DOHH2 (cell line): ENCODE data around the gene ESAM.

Experiments
- H3F3A ChIP-seq: fragments of 200-600 bp; sonication (generic), shearing (Covaris generic); 2 replicates; pipeline ENCODE4 v1.6.0; 2016; ENCODE audit warnings: antibody characterized with exemption, mild to moderate bottlenecking; ENCODE audit not compliant: control insufficient read depth, insufficient read depth
- H3K27ac ChIP-seq: fragments of 200-600 bp; sonication (generic); 2 replicates; pipeline ENCODE4 v1.5.1; 2014; ENCODE audit warnings: low read depth, mild to moderate bottlenecking, low read length, moderate library complexity
- H3K27me3 ChIP-seq: fragments of 200-600 bp; sonication (generic); 2 replicates; pipeline ENCODE4 v1.6.1; 2014; ENCODE audit warnings: mild to moderate bottlenecking, low read length, mixed read lengths; ENCODE audit not compliant: control insufficient read depth
- H3K36me3 ChIP-seq: fragments of 200-600 bp; sonication (generic); 2 replicates; pipeline ENCODE4 v1.6.1; 2014; ENCODE audit warnings: mild to moderate bottlenecking, low read length, moderate library complexity, mixed read lengths; ENCODE audit not compliant: control insufficient read depth
- H3K4me1 ChIP-seq: fragments of 200-600 bp; sonication (generic); 2 replicates; pipeline ENCODE4 v1.6.1; 2014; ENCODE audit warnings: mild to moderate bottlenecking, low read length, mixed read lengths; ENCODE audit not compliant: control insufficient read depth
- H3K4me2 ChIP-seq: fragments of 200-600 bp; sonication (generic); 2 replicates; pipeline ENCODE4 v1.6.0; 2014; ENCODE audit warnings: mild to moderate bottlenecking, low read length, moderate library complexity
- H3K4me3 ChIP-seq: fragments of 200-600 bp; sonication (generic); 2 replicates; pipeline ENCODE4 v1.5.1; 2014; ENCODE audit warnings: mild to moderate bottlenecking, low read length, mixed read lengths
- H3K79me2 ChIP-seq: fragments of 200-600 bp; sonication (generic); 2 replicates; pipeline ENCODE4 v1.6.1; 2014; ENCODE audit warnings: mild to moderate bottlenecking, low read length, mixed read lengths; ENCODE audit not compliant: control insufficient read depth
- H3K9me2 ChIP-seq: fragments of 200-600 bp; sonication (generic); replicated peaks from 2 replicates; pipeline ENCODE4 v1.6.1; 2014; ENCODE audit warnings: mild to moderate bottlenecking, low read length, mixed read lengths; ENCODE audit not compliant: control insufficient read depth
- H3K9me3 ChIP-seq: fragments of 200-600 bp; sonication (generic); 2 replicates; pipeline ENCODE4 v1.6.1; 2014; ENCODE audit warnings: antibody characterized with exemption, low read length, mixed read lengths; ENCODE audit not compliant: control insufficient read depth, insufficient read depth
- H4K20me1 ChIP-seq: fragments of 200-600 bp; sonication (generic); 2 replicates; pipeline ENCODE4 v1.6.0; 2014; ENCODE audit warnings: low read depth, mild to moderate bottlenecking, antibody characterized with exemption, low read length, moderate library complexity; ENCODE audit not compliant: control insufficient read depth, insufficient read depth
- CTCF ChIP-seq: fragments of 200-600 bp; sonication (generic); IDR thresholded peaks from one replicate; pipeline ENCODE4 v1.5.1; 2014; ENCODE audit warnings: antibody characterized with exemption, mild to moderate bottlenecking, low read depth, low read length; ENCODE audit not compliant: poor library complexity, severe bottlenecking
- EZH2phosphoT487 ChIP-seq: fragments of 200-600 bp; sonication (generic); IDR thresholded peaks from 2 replicates; pipeline ENCODE4 v1.6.1; 2017; ENCODE audit warnings: borderline replicate concordance, mild to moderate bottlenecking, antibody characterized with exemption, low read length, moderate library complexity, mixed read lengths

The ESAM gene

DNA sequence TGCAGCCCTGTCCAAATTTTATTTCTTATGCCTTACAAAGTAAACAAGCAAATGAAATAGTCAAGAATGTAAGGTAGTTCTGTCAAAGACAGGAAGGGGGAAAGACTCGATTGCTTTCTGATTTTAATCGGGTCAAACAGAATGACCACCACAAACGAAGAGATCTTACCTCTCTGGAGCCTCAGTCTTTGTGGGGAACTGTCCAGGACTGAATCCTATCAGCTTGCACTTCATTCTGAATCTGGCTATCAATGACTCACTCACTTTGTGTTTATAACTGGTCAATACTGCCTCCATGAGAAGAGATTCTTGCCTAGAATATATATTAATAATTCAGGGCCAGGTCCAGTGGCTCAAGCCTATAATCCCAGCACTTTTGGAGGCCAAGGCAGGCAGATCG, 20.9 kb upstream of the ESAM start:
- peaks cover 5% of the 10 kb centered on the region; the same call in 1 of the 2 replicates for H3K36me3 ChIP-seq
- H4K20me1 ChIP-seq = no peaks in the 10 kb centered on the region
- H3K4me3 ChIP-seq = no peak overlapping the region
- H3K4me2 ChIP-seq = no peak overlapping the region
- H3K79me2 ChIP-seq = peaks cover 15% of the 10 kb centered on the region
- H3K9me2 ChIP-seq = no peaks in the 10 kb centered on the region
- H3F3A ChIP-seq = no peaks in the 10 kb centered on the region
- TF ChIP-seq CTCF (no peak), EZH2phosphoT487 (no peak)
- H3K4me1 ChIP-seq = no peaks in the 10 kb centered on the region
- no peaks in the 10 kb centered on the region for H3K9me3 ChIP-seq
- no peaks in the 10 kb centered on the region for H3K27me3 ChIP-seq
- no peak overlapping the region for H3K27ac ChIP-seq

- Histone ChIP-seq H3K27ac (no peak overlapping the region), H3K9me2 (no peaks in the 10 kb centered on the region), H3K4me1 (peaks cover 11% of the 10 kb centered on the region), H3K36me3 (peaks cover 14% of the 10 kb centered on the region; the same call in 1 of the 2 replicates), H4K20me1 (no peaks in the 10 kb centered on the region), H3K4me3 (no peak overlapping the region), H3K27me3 (no peaks in the 10 kb centered on the region), H3K9me3 (no peaks in the 10 kb centered on the region), H3F3A (0 out of 2 replicates have a peak, but pooled peaks cover 2% of the 10 kb centered on the region), H3K79me2 (no peaks in the 10 kb centered on the region), H3K4me2 (no peak overlapping the region)
- no peak for TF ChIP-seq CTCF
- no peak for TF ChIP-seq EZH2phosphoT487
Measured at GRCh38 chr11:124779568-124779967, 17.5 kb upstream of the ESAM start.

GRCh38 chr11:124778281-124778680, 16.2 kb upstream of the ESAM start:
- Histone ChIP-seq H3F3A (0 out of 2 replicates have a peak, but pooled peaks cover 3% of the 10 kb centered on the region), H3K4me3 (no peak overlapping the region), H3K9me3 (no peaks in the 10 kb centered on the region), H3K27me3 (no peaks in the 10 kb centered on the region), H4K20me1 (no peaks in the 10 kb centered on the region), H3K79me2 (no peaks in the 10 kb centered on the region), H3K9me2 (no peaks in the 10 kb centered on the region), H3K4me2 (no peak overlapping the region), H3K4me1 (peaks cover 11% of the 10 kb centered on the region), H3K36me3 (peaks cover 22% of the 10 kb centered on the region; the same call in 1 of the 2 replicates), H3K27ac (no peak overlapping the region)
- TF ChIP-seq EZH2phosphoT487 (no peak), CTCF (no peak)
